SK-N-SH (cell line): ENCODE data around the gene MFSD12. TPM values are rescaled to one million over a fixed set of nuclear protein-coding genes. Genes with fewer than 3 reads are reported as not detected.
A peak's percentile ranks its signal among the peaks of the same experiment; 100 is the strongest.

Experiments used
- CTCF ChIA-PET: fragments of 300-600, 350-600 bp; formaldehyde crosslinking; extraction: SDS; loops from one replicate; lab custom pipeline; 2021; lab: Yijun Ruan, JAX
- POLR2A ChIA-PET: fragments of 350-600 bp; sonication (Branson Sonifier 250); formaldehyde crosslinking; extraction: SDS; loops from one replicate; lab custom pipeline; 2020; ENCODE audit warnings: antibody characterized with exemption, inconsistent platforms; lab: Yijun Ruan, JAX
- DNase-seq: peaks from one replicate; pipeline ENCODE4 v3.0.0; 2012
- H2AFZ ChIP-seq: fragments of 200-600 bp; sonication (generic); 2 replicates; pipeline ENCODE4 v1.8.1; 2016; ENCODE audit warnings: antibody characterized with exemption, mild to moderate bottlenecking, low read depth
- H3F3A ChIP-seq: fragments of 200-600 bp; sonication (generic); replicated peaks from 2 replicates; pipeline ENCODE3; 2016; ENCODE audit warnings: antibody characterized with exemption, mild to moderate bottlenecking; ENCODE audit not compliant: insufficient read depth
- H3K27ac ChIP-seq, 2 experiments: fragments of 200-500 bp in 1 of 2; fragments of 200-600 bp in 1 of 2; sonication (Bioruptor generic) in 1 of 2; sonication (generic), shearing (Covaris generic) in 1 of 2; 2 replicates each; pipeline versions ENCODE4 v1.5.1 to v1.6.1; 2014 to 2016; ENCODE audit warnings: low read depth in 2 of 2, inconsistent platforms in 1 of 2, low read length in 1 of 2, mild to moderate bottlenecking in 1 of 2, mixed read lengths in 1 of 2
- H3K27me3 ChIP-seq: fragments of 200-600 bp; sonication (generic), shearing (Covaris generic); 2 replicates; pipeline ENCODE4 v1.6.1; 2016; ENCODE audit warnings: mixed run types; ENCODE audit not compliant: insufficient read depth
- H3K36me3 ChIP-seq, 2 experiments: fragments of 200-500 bp in 1 of 2; fragments of 200-600 bp in 1 of 2; sonication (Bioruptor generic) in 1 of 2; sonication (generic) in 1 of 2; replicated peaks in 1 of 2; 2 replicates each; pipeline versions ENCODE3 to v1.5.1; 2014 to 2016; ENCODE audit warnings: low read length in 1 of 2, mild to moderate bottlenecking in 1 of 2; ENCODE audit not compliant: insufficient read depth in 2 of 2, control insufficient read depth in 1 of 2
- H3K4me1 ChIP-seq, 2 experiments: fragments of 200-500 bp in 1 of 2; fragments of 200-600 bp in 1 of 2; sonication (Bioruptor generic) in 1 of 2; sonication (generic), shearing (Covaris generic) in 1 of 2; 2 replicates each; pipeline versions ENCODE4 v1.5.1 to v1.6.1; 2014 to 2016; ENCODE audit warnings: low read depth in 1 of 2, low read length in 1 of 2, mixed run types in 1 of 2; ENCODE audit not compliant: insufficient read depth in 2 of 2, control insufficient read depth in 1 of 2
- H3K4me2 ChIP-seq: fragments of 200-600 bp; sonication (generic), shearing (Covaris generic); 2 replicates; pipeline ENCODE4 v1.6.1; 2017; ENCODE audit warnings: mixed run types
- H3K4me3 ChIP-seq, 2 experiments: fragments of 200-500 bp in 1 of 2; fragments of 200-600 bp in 1 of 2; sonication (Bioruptor generic) in 1 of 2; sonication (generic), shearing (Covaris generic) in 1 of 2; 2 replicates each; pipeline versions ENCODE4 v1.5.1 to v1.8.1; 2014 to 2016; ENCODE audit warnings: low read depth in 2 of 2, inconsistent platforms in 1 of 2, low read length in 1 of 2, mild to moderate bottlenecking in 1 of 2, mixed read lengths in 1 of 2, moderate library complexity in 1 of 2
- H3K79me2 ChIP-seq: fragments of 200-600 bp; sonication (generic); 2 replicates; pipeline ENCODE4 v1.8.1; 2017; ENCODE audit warnings: mild to moderate bottlenecking; ENCODE audit not compliant: insufficient read depth
- H3K9ac ChIP-seq: fragments of 200-600 bp; sonication (generic); 2 replicates; pipeline ENCODE4 v1.6.1; 2017; ENCODE audit warnings: mixed run types
- H3K9me2 ChIP-seq: fragments of 200-600 bp; sonication (generic); 2 replicates; pipeline ENCODE4 v1.6.1; 2017; ENCODE audit warnings: mixed run types
- H3K9me3 ChIP-seq: fragments of 200-600 bp; sonication (generic); 2 replicates; pipeline ENCODE4 v1.6.1; 2017; ENCODE audit warnings: mixed run types, mild to moderate bottlenecking, moderate library complexity
- H4K20me1 ChIP-seq: fragments of 200-600 bp; sonication (generic); 2 replicates; pipeline ENCODE4 v1.6.1; 2017; ENCODE audit warnings: mild to moderate bottlenecking, mixed run types; ENCODE audit not compliant: insufficient read depth
- ELF1 ChIP-seq: IDR thresholded peaks from 2 replicates; pipeline ENCODE4 v1.4.0; 2012
- FOSL2 ChIP-seq: IDR thresholded peaks from 2 replicates; pipeline ENCODE4 v1.4.0; 2012; ENCODE audit warnings: low read depth, mild to moderate bottlenecking, moderate library complexity, borderline replicate concordance
- WGBS: methylation state at CpG from one replicate; pipeline ENCODE4 v1.1.6; 2017; ENCODE audit warnings: low lambda C conversion rate; 5-methylcytosine and 5-hydroxymethylcytosine counted together
- polyA plus RNA-seq, 3 experiments: library from polyadenylated mRNA; depleted of rRNA; stranded (reverse); fragments of >200 nt; gene quantifications; 2 replicates each; pipeline ENCODE4 v1.2.3, GENCODE V29; 2012
- TF ChIP-seq, protein P1 (sequence below): fragments of 200-600 bp; sonication (generic); IDR thresholded peaks from 2 replicates; pipeline ENCODE4 v1.6.1; 2017; ENCODE audit warnings: antibody characterized with exemption, mild to moderate bottlenecking, moderate library complexity
- TF ChIP-seq, protein P2 (sequence below): IDR thresholded peaks from 2 replicates; pipeline ENCODE4 v1.6.1; 2012; ENCODE audit warnings: mild to moderate bottlenecking, low read depth, low read length, moderate library complexity
- TF ChIP-seq, protein P3 (sequence below): IDR thresholded peaks from 2 replicates; pipeline ENCODE4; 2012

Gene MFSD12
- polyA plus RNA-seq, 1 of the 3 experiments (the other 2 are of a cell fraction), result 53.3 TPM

DNA sequence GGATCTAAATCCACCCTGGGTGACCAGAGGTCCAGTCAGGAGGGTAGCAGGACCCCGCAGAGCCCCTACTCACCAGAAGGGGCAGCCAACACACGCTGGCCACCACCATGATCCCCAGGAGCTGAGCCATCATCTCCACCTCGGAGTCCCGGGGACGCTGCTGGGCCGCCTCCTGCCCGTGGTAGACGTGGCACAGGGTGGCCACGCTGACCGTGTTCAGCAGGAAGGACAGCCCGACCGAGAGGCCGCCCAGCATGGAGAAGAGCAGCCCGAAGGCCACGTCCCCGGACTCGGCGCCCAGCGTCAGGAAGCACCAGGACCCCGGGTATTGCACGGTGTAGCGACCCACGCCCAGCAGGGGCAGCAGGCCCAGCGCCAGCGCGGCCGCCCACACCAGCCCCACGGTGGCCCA, 42.4 kb upstream of the MFSD12 start:
- POLR2A ChIA-PET, result no interaction called here
- Histone ChIP-seq H3F3A (no peaks in the 10 kb centered on the region), H3K27ac (no peak overlapping the region), H2AFZ (no peak overlapping the region), H3K9me2 (no peaks in the 10 kb centered on the region), H3K9me3 (no peaks in the 10 kb centered on the region), H3K27me3 (no peaks in the 10 kb centered on the region), H3K4me3 (no peak overlapping the region), H4K20me1 (no peaks in the 10 kb centered on the region), H3K4me2 (no peak overlapping the region), H3K36me3 (no peaks in the 10 kb centered on the region), H3K9ac (no peak overlapping the region), H3K79me2 (no peaks in the 10 kb centered on the region), H3K4me1 (no peaks in the 10 kb centered on the region)
- TF ChIP-seq, protein P1, sequence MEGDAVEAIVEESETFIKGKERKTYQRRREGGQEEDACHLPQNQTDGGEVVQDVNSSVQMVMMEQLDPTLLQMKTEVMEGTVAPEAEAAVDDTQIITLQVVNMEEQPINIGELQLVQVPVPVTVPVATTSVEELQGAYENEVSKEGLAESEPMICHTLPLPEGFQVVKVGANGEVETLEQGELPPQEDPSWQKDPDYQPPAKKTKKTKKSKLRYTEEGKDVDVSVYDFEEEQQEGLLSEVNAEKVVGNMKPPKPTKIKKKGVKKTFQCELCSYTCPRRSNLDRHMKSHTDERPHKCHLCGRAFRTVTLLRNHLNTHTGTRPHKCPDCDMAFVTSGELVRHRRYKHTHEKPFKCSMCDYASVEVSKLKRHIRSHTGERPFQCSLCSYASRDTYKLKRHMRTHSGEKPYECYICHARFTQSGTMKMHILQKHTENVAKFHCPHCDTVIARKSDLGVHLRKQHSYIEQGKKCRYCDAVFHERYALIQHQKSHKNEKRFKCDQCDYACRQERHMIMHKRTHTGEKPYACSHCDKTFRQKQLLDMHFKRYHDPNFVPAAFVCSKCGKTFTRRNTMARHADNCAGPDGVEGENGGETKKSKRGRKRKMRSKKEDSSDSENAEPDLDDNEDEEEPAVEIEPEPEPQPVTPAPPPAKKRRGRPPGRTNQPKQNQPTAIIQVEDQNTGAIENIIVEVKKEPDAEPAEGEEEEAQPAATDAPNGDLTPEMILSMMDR, result peak; percentile 33
- TF ChIP-seq FOSL2, result no peak
- no peak for TF ChIP-seq ELF1
- TF ChIP-seq, protein P2, sequence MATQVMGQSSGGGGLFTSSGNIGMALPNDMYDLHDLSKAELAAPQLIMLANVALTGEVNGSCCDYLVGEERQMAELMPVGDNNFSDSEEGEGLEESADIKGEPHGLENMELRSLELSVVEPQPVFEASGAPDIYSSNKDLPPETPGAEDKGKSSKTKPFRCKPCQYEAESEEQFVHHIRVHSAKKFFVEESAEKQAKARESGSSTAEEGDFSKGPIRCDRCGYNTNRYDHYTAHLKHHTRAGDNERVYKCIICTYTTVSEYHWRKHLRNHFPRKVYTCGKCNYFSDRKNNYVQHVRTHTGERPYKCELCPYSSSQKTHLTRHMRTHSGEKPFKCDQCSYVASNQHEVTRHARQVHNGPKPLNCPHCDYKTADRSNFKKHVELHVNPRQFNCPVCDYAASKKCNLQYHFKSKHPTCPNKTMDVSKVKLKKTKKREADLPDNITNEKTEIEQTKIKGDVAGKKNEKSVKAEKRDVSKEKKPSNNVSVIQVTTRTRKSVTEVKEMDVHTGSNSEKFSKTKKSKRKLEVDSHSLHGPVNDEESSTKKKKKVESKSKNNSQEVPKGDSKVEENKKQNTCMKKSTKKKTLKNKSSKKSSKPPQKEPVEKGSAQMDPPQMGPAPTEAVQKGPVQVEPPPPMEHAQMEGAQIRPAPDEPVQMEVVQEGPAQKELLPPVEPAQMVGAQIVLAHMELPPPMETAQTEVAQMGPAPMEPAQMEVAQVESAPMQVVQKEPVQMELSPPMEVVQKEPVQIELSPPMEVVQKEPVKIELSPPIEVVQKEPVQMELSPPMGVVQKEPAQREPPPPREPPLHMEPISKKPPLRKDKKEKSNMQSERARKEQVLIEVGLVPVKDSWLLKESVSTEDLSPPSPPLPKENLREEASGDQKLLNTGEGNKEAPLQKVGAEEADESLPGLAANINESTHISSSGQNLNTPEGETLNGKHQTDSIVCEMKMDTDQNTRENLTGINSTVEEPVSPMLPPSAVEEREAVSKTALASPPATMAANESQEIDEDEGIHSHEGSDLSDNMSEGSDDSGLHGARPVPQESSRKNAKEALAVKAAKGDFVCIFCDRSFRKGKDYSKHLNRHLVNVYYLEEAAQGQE, result no peak
- WGBS, result 87% methylated on average over 7 of the region's 28 CpGs
- peak; percentile 72 for DNase-seq
- CTCF ChIA-PET, result no interaction called here

DNA sequence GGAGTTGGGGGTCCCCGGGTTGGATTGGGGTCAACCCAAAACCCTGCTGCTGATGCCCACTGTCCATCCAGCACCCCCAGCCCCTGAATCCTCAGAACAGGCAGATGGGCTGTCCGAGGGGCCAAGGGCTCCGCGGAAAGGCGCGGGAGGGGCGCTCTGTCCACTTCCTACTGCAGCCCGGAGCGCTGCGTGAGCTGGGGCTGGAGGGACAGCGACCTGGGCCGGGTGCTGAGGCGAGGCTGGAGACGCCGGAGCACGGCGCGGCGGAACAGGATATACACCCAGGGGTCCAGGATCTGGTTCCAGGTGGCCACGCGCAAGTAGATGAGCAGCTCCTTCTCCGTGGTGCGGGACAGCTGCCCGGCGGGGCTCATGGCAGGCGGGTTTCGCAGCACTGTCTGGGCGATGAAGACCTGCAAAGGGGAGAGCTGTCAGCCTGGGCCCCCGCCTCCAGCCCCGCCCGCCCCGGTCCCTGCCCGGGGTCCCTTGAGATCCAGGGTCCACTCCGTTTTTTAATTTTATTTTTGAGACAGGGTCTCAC, 38.2 kb upstream of the MFSD12 start:
- Histone ChIP-seq H2AFZ (no peak overlapping the region), H3K9me3 (no peaks in the 10 kb centered on the region), H3K4me1 (no peaks in the 10 kb centered on the region), H4K20me1 (no peaks in the 10 kb centered on the region), H3K9me2 (no peaks in the 10 kb centered on the region), H3F3A (peaks cover 6% of the 10 kb centered on the region), H3K36me3 (no peaks in the 10 kb centered on the region), H3K27ac (no peak overlapping the region), H3K4me2 (no peak overlapping the region), H3K79me2 (no peaks in the 10 kb centered on the region), H3K27me3 (no peaks in the 10 kb centered on the region), H3K4me3 (no peak overlapping the region), H3K9ac (no peak overlapping the region)
- WGBS, result 85% methylated on average over 8 of the region's 34 CpGs
- CTCF ChIA-PET, result interaction anchor here (1.3 to 3.3 kb wide), 2 partner anchors 9 to 14 kb away, joined by 4 to 14 read pairs; partner anchors contain the start of gene GIPC3
- TF ChIP-seq ELF1, result no peak
- TF ChIP-seq, protein P3, sequence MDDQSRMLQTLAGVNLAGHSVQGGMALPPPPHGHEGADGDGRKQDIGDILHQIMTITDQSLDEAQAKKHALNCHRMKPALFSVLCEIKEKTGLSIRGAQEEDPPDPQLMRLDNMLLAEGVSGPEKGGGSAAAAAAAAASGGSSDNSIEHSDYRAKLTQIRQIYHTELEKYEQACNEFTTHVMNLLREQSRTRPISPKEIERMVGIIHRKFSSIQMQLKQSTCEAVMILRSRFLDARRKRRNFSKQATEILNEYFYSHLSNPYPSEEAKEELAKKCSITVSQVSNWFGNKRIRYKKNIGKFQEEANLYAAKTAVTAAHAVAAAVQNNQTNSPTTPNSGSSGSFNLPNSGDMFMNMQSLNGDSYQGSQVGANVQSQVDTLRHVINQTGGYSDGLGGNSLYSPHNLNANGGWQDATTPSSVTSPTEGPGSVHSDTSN, result no peak
- TF ChIP-seq, protein P1, result no peak
- DNase-seq, result no peak
- POLR2A ChIA-PET, result no interaction called here
